Limb (tissue), 2 donors: Measurements from ENCODE around the gene KREMEN1.

ENCODE experiments used
- DNase-seq, 2 donors: peaks; one replicate each; pipeline ENCODE4 v3.0.0-alpha.2; 2016; ENCODE audit errors: extremely low spot score in 2 of 2

Gene KREMEN1

GRCh38 chr22:29128891-29129807 is 56.3 kb downstream of the KREMEN1 start:
- no peak for DNase-seq

GRCh38 chr22:29129808-29130140 is 56.9 kb downstream of the KREMEN1 start:
- no peak for DNase-seq

- DNase-seq = no peak
These were observed 57.6 kb downstream of the KREMEN1 start for GRCh38 chr22:29130476-29130875.

GRCh38 chr22:29133603-29134133 is 60.8 kb downstream of the KREMEN1 start:
- no peak for DNase-seq

- no peak for DNase-seq
These were observed 61.6 kb downstream of the KREMEN1 start for GRCh38 chr22:29134448-29134847.

GRCh38 chr22:29136782-29137700 is 64.2 kb downstream of the KREMEN1 start:
- DNase-seq = no peak

- no peak for DNase-seq
These were observed 65.9 kb downstream of the KREMEN1 start for GRCh38 chr22:29138556-29139305.

- DNase-seq = no peak
These were observed 67.3 kb downstream of the KREMEN1 start for GRCh38 chr22:29139965-29140782.

- DNase-seq = no peak
These were observed 68.3 kb downstream of the KREMEN1 start for GRCh38 chr22:29141078-29141688.

- no peak for DNase-seq
These were observed 69.3 kb downstream of the KREMEN1 start for GRCh38 chr22:29142116-29142515.

GRCh38 chr22:29143941-29144785 is 71.3 kb downstream of the KREMEN1 start:
- DNase-seq = peak; percentile 48 to 76

GRCh38 chr22:29144786-29145160 is 71.9 kb downstream of the KREMEN1 start:
- no peak for DNase-seq

GRCh38 chr22:29145321-29146072 is 72.7 kb downstream of the KREMEN1 start:
- no peak for DNase-seq

- DNase-seq = peak in 1 of 2 donors; percentile 21
These were observed 73.3 kb downstream of the KREMEN1 start for GRCh38 chr22:29146091-29146560.

GRCh38 chr22:29146771-29147170 is 73.9 kb downstream of the KREMEN1 start:
- peak in 1 of 2 donors; percentile 15 for DNase-seq

GRCh38 chr22:29147331-29147899 is 74.6 kb downstream of the KREMEN1 start:
- DNase-seq = peak in 1 of 2 donors; percentile 34

GRCh38 chr22:29148036-29148435 is 75.2 kb downstream of the KREMEN1 start:
- no peak for DNase-seq

GRCh38 chr22:29148826-29149225 is 76.0 kb downstream of the KREMEN1 start:
- DNase-seq = no peak
